Gastroesophageal sphincter (tissue), 4 donors: ENCODE measurements around the gene NSMF. TPM values are rescaled to one million over a fixed set of nuclear protein-coding genes. Genes with fewer than 3 reads are reported as not detected.

Source experiments
- ATAC-seq: fragments of 150-250 bp; one replicate; pipeline ENCODE4 v1.9.1; 2016; ENCODE audit warnings: mild to moderate bottlenecking, moderate library complexity
- H3K27ac ChIP-seq, 4 donors: fragments of 200-600 bp; sonication (generic) in 3 of 4; 1 replicate in 3 of 4; 2 replicates in 1 of 4; pipeline ENCODE4 v1.5.1; 2016 to 2019
- H3K27me3 ChIP-seq: fragments of 200-600 bp; sonication (generic); one replicate; pipeline ENCODE4 v1.5.1; 2019
- H3K36me3 ChIP-seq, 2 donors: fragments of 200-600 bp; sonication (generic); one replicate each; pipeline ENCODE4 v1.5.1; 2019; ENCODE audit warnings: control low read depth in 1 of 2
- H3K4me1 ChIP-seq, 3 donors: fragments of 200-600 bp; sonication (generic); 1 replicate in 2 of 3; 2 replicates in 1 of 3; pipeline ENCODE4 v1.5.1; 2016 to 2019; ENCODE audit warnings: control low read depth in 2 of 3
- H3K4me3 ChIP-seq, 2 donors: fragments of 200-600 bp; sonication (generic); one replicate each; pipeline ENCODE4 v1.5.1; 2019; ENCODE audit warnings: mild to moderate bottlenecking in 1 of 2, moderate library complexity in 1 of 2
- H3K9me3 ChIP-seq, 3 donors: fragments of 200-600 bp; sonication (generic); one replicate each; pipeline ENCODE4 v1.5.1; 2017 to 2019; ENCODE audit warnings: control low read depth in 2 of 3
- EP300 ChIP-seq: sonication (generic); formaldehyde crosslinking; IDR thresholded peaks from one replicate; pipeline ENCODE4 v1.6.1; 2017; ENCODE audit warnings: antibody characterized with exemption, mild to moderate bottlenecking
- POLR2A ChIP-seq, 2 donors: fragments of 450-650 bp; IDR thresholded peaks; one replicate each; pipeline ENCODE4 v1.6.1; 2017; ENCODE audit warnings: antibody characterized with exemption in 2 of 2, mild to moderate bottlenecking in 2 of 2, moderate library complexity in 1 of 2
- POLR2AphosphoS5 ChIP-seq: sonication (generic); formaldehyde crosslinking; IDR thresholded peaks from one replicate; pipeline ENCODE4 v1.6.1; 2017; ENCODE audit warnings: antibody characterized with exemption
- WGBS, 2 donors: methylation state at CpG; one replicate each; pipeline ENCODE4 v1.1.5; 2018; ENCODE audit warnings: low coverage in 1 of 2; 5-methylcytosine and 5-hydroxymethylcytosine counted together
- total RNA-seq, 4 donors: library from RNA; depleted of rRNA; stranded (reverse); fragments of >200 nt; gene quantifications; one replicate each; pipeline ENCODE4 v1.1.0, GENCODE V29; 2016
- TF ChIP-seq, protein P1 (sequence below), 4 experiments: fragments of 200-600 bp in 2 of 4; fragments of 450-650 bp in 2 of 4; sonication (generic) in 1 of 4; IDR thresholded peaks; one replicate each; pipeline ENCODE4 v1.5.1; 2017 to 2019; ENCODE audit warnings: antibody characterized with exemption in 4 of 4, mild to moderate bottlenecking in 2 of 4, moderate library complexity in 2 of 4

NSMF gene
- total RNA-seq, 4 donors from 2014 or later: 38.1 to 63.5 (median 49.1) TPM

DNA sequence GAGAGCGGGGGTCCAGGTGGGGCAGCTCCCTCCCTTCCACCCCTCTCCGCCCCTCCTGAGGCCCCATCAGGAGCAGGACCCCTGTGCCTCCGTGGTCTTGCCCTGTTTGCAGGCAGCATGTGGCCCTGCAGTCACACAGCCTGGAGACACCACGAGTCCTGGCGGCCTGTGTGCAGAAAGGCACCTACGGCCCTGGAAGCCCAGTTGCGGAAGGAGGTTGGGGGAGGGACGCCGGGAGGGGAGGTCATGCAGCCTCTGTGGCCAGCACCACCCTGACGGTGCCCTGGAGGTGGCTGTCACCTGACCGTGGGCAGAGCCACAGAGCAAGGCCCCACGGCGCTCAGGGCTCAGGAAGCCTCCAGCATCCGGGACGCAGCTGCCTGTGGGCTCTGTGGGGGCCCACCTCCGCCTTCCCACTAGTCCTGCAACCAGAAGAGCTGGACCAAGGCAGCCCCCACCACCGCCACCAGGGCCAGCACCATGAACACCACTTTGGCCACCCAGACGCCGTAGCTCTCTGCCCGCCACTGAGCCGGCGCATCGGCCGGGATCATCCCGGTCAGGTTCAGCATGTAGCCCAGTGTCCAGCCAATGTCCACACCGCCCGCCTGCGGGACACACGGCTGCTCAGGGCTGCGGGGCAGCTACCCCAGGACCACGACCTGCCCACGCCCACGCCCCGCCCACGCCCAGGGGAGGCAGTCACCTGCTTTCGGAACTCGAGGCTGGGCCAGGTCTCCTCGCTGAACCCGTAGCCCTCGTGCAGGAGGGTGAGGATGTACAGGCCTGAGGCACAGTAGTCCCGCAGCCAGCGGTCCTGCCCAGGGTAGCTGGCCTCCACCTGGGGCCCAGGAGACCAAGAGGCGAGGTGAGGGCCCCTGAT lies 24.4 kb downstream of the NSMF start:
- Histone ChIP-seq H3K27ac (no peak overlapping the region), H3K27me3 (peaks cover 68% of the 10 kb centered on the region), H3K36me3 (no peaks in the 10 kb centered on the region), H3K4me1 (peaks cover 0 to 20% (median 0%) of the 10 kb centered on the region in 3 donors), H3K4me3 (no peak overlapping the region), H3K9me3 (no peaks in the 10 kb centered on the region)
- WGBS, 2 donors: no CpG with 5 or more reads among the region's 43 CpGs
- no peak for ATAC-seq
- TF ChIP-seq POLR2AphosphoS5 (no peak), POLR2A (IDR thresholded peaks at IDR 0.05) (no peak), EP300 (no peak)
- TF ChIP-seq, protein P1, sequence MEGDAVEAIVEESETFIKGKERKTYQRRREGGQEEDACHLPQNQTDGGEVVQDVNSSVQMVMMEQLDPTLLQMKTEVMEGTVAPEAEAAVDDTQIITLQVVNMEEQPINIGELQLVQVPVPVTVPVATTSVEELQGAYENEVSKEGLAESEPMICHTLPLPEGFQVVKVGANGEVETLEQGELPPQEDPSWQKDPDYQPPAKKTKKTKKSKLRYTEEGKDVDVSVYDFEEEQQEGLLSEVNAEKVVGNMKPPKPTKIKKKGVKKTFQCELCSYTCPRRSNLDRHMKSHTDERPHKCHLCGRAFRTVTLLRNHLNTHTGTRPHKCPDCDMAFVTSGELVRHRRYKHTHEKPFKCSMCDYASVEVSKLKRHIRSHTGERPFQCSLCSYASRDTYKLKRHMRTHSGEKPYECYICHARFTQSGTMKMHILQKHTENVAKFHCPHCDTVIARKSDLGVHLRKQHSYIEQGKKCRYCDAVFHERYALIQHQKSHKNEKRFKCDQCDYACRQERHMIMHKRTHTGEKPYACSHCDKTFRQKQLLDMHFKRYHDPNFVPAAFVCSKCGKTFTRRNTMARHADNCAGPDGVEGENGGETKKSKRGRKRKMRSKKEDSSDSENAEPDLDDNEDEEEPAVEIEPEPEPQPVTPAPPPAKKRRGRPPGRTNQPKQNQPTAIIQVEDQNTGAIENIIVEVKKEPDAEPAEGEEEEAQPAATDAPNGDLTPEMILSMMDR (IDR thresholded peaks at IDR 0.05): no peak

DNA sequence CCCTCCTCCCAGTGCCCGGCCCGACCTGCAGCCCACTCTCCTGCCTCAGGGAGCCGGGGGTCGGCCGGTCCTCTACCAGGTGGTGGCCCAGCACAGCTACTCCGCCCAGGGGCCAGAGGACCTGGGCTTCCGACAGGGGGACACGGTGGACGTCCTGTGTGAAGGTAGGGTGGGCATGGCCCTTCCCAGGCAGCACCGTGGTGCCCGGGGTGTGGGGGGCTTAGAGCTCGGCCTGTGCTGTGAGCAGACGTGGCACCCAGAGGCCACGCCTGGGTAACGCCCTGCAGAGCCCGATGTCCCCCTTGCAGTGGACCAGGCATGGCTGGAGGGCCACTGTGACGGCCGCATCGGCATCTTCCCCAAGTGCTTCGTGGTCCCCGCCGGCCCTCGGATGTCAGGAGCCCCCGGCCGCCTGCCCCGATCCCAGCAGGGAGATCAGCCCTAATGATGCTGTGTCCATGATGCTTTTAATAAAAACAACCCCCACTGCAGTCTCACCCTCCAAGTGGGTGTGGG lies 25.2 kb downstream of the NSMF start:
- Histone ChIP-seq H3K36me3 (no peaks in the 10 kb centered on the region), H3K4me1 (peaks cover 0 to 20% (median 0%) of the 10 kb centered on the region in 3 donors), H3K9me3 (no peaks in the 10 kb centered on the region), H3K27me3 (peaks cover 67% of the 10 kb centered on the region), H3K27ac (no peak overlapping the region), H3K4me3 (no peak overlapping the region)
- TF ChIP-seq EP300 (no peak), POLR2A (IDR thresholded peaks at IDR 0.05) (no peak), POLR2AphosphoS5 (no peak)
- TF ChIP-seq, protein P1 (IDR thresholded peaks at IDR 0.05): no peak
- WGBS, 2 donors: no CpG with 5 or more reads among the region's 26 CpGs
- no peak for ATAC-seq

GRCh38 chr9:137433349-137433915 lies 25.7 kb downstream of the NSMF start:
- no peaks in the 10 kb centered on the region for H3K9me3 ChIP-seq
- TF ChIP-seq, protein P1 (IDR thresholded peaks at IDR 0.05): no peak
- TF ChIP-seq POLR2A (IDR thresholded peaks at IDR 0.05) (no peak), EP300 (no peak), POLR2AphosphoS5 (no peak)
- H3K4me3 ChIP-seq: no peak overlapping the region
- peaks cover 0 to 20% (median 0%) of the 10 kb centered on the region in 3 donors for H3K4me1 ChIP-seq
- H3K27me3 ChIP-seq: peaks cover 63% of the 10 kb centered on the region
- no peak overlapping the region for H3K27ac ChIP-seq
- ATAC-seq: no peak
- WGBS, 2 donors: no CpG with 5 or more reads among the region's 19 CpGs
- no peaks in the 10 kb centered on the region for H3K36me3 ChIP-seq

DNA sequence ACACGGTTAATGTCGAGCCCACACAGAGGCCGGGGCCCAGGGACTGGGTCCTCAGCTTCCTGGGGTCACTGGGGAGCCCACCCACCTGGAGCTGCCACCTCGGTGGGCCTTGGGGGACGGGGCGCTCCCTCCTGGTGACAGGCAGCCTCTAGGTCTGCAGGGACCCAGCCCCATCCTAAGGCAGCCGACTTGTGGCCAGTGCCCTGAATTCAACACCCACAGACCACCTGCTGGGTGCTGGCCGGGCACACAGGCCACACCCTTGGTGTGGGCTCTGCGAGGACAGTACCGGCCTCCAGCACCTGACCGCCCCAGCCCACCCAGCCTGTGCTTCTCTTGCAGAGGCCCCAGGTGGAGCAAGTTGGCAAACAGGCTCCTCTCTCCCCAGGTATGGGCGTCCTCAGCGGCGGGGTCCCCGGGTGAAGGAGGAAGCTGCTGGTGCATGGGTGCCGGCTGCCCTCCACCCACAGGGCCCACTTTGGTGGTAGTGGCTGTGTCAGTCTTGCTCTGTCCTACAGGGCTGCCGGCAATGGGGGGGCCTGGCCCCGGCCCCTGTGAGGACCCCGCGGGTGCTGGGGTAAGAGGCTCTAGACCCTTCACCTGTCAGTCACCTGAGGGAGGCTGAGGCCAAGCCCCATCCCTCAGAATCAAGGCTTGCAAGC lies 26.3 kb downstream of the NSMF start:
- H3K9me3 ChIP-seq: no peaks in the 10 kb centered on the region
- no peak overlapping the region for H3K27ac ChIP-seq
- H3K4me1 ChIP-seq: peaks cover 0 to 20% (median 0%) of the 10 kb centered on the region in 3 donors
- WGBS, 2 donors: 90% methylated on average over 2 of the region's 20 CpGs; no CpG with 5 or more reads in 1 of the 2 donors
- H3K4me3 ChIP-seq: no peak overlapping the region
- H3K27me3 ChIP-seq: peaks cover 57% of the 10 kb centered on the region
- TF ChIP-seq, protein P1 (IDR thresholded peaks at IDR 0.05): no peak
- TF ChIP-seq POLR2A (IDR thresholded peaks at IDR 0.05) (no peak), POLR2AphosphoS5 (no peak), EP300 (no peak)
- no peaks in the 10 kb centered on the region for H3K36me3 ChIP-seq
- no peak for ATAC-seq
